HUES48 (cell line): ENCODE results near the gene IL12RB2.

Experiments
- H3K27ac ChIP-seq: one replicate; pipeline ENCODE4 v1.7.0; 2013; ENCODE audit warnings: low read depth, low read length, inconsistent platforms
- H3K27me3 ChIP-seq: 2 replicates; pipeline ENCODE4 v1.6.1; 2013; ENCODE audit warnings: mild to moderate bottlenecking, low read length; ENCODE audit not compliant: control insufficient read depth, insufficient read depth
- H3K36me3 ChIP-seq: 2 replicates; pipeline ENCODE4 v1.6.1; 2013; ENCODE audit warnings: low read length; ENCODE audit not compliant: control insufficient read depth, insufficient read depth
- H3K4me1 ChIP-seq: 2 replicates; pipeline ENCODE4 v1.6.1; 2013; ENCODE audit warnings: mild to moderate bottlenecking, low read length; ENCODE audit not compliant: control insufficient read depth, insufficient read depth
- H3K4me3 ChIP-seq: 2 replicates; pipeline ENCODE4 v1.5.1; 2013; ENCODE audit warnings: mild to moderate bottlenecking, low read depth, low read length
- H3K9ac ChIP-seq: 2 replicates; pipeline ENCODE4 v1.6.1; 2013; ENCODE audit warnings: mild to moderate bottlenecking, low read depth, low read length, moderate library complexity
- H3K9me3 ChIP-seq: 2 replicates; pipeline ENCODE4 v1.6.1; 2013; ENCODE audit warnings: low read length; ENCODE audit not compliant: control insufficient read depth, insufficient read depth

IL12RB2 gene

DNA sequence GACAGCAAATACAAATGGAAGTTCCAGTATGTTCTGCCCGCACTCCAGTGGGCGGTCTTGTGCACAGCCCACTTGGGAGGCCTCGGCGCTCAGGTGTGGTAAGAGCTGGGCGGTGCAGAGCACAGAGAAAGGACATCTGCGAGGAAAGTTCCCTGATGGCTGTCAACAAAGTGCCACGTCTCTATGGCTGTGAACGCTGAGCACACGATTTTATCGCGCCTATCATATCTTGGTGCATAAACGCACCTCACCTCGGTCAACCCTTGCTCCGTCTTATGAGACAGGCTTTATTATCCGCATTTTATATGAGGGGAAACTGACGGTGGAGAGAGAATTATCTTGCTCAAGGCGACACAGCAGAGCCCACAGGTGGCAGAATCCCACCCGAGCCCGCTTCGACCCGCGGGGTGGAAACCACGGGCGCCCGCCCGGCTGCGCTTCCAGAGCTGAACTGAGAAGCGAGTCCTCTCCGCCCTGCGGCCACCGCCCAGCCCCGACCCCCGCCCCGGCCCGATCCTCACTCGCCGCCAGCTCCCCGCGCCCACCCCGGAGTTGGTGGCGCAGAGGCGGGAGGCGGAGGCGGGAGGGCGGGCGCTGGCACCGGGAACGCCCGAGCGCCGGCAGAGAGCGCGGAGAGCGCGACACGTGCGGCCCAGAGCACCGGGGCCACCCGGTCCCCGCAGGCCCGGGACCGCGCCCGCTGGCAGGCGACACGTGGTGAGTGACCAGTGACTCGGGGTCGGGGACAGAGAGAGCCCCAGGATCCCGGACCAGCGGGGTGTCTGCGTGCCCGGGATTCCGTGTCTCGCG lies at the start of gene IL12RB2:
Gene IL12RB2 (plus strand): TSS at position 623 of the 810 bp plus-strand sequence. CDS start 12,496 bp downstream, outside the sequence.
- Histone ChIP-seq H3K9ac (no peak within 1 kb of the TSS), H3K4me3 (peak within 1 kb of the TSS; percentile 75), H3K27me3 (peaks cover 28% of the 10 kb centered on the region), H3K4me1 (0 out of 2 replicates have a peak, but pooled peaks cover 4% of the 10 kb centered on the region), H3K36me3 (no peaks in the 10 kb centered on the region), H3K9me3 (no peaks in the 10 kb centered on the region), H3K27ac (no peak within 1 kb of the TSS)

DNA sequence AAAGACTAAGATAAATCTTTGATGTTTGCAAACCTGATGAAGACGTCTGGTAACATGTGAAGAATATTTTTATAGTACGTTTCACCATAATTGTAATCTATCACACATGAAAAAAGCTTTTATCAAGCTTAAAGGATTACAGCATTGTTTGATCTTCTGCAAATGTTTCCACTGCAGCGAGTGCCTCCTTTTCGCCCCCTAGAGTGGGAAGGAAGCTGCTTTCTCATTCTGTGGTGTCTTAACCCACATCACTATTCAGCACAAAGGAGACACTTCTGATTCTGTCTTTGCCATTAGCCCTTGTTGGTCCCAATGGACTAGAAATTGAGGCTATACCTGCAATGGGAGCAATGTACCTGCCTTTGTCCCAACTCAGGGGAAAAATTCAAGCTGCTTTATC lies 46.0 kb upstream of the IL12RB2 start:
- Histone ChIP-seq H3K36me3 (no peaks in the 10 kb centered on the region), H3K4me3 (peak overlapping the region; percentile 27), H3K9ac (no peak overlapping the region), H3K27ac (peak overlapping the region; percentile 8), H3K9me3 (no peaks in the 10 kb centered on the region), H3K27me3 (no peaks in the 10 kb centered on the region), H3K4me1 (peaks cover 36% of the 10 kb centered on the region)

GRCh38 chr1:67262735-67263134 lies 44.9 kb upstream of the IL12RB2 start:
- peaks cover 30% of the 10 kb centered on the region for H3K4me1 ChIP-seq

GRCh38 chr1:67264152-67264551 lies 43.5 kb upstream of the IL12RB2 start:
- Histone ChIP-seq H3K9ac (no peak overlapping the region), H3K4me3 (no peak overlapping the region), H3K4me1 (peaks cover 26% of the 10 kb centered on the region), H3K9me3 (no peaks in the 10 kb centered on the region), H3K27ac (no peak overlapping the region), H3K27me3 (no peaks in the 10 kb centered on the region), H3K36me3 (no peaks in the 10 kb centered on the region)

More at GRCh38 chr1:67262735-67263134, 44.9 kb upstream of the IL12RB2 start:
- Histone ChIP-seq H3K36me3 (no peaks in the 10 kb centered on the region), H3K4me3 (no peak overlapping the region), H3K9me3 (no peaks in the 10 kb centered on the region), H3K27ac (no peak overlapping the region), H3K27me3 (no peaks in the 10 kb centered on the region), H3K9ac (no peak overlapping the region)

- no peaks in the 10 kb centered on the region for H3K27me3 ChIP-seq
- H3K4me3 ChIP-seq: no peak overlapping the region
- H3K9ac ChIP-seq: no peak overlapping the region
- peaks cover 26% of the 10 kb centered on the region for H3K4me1 ChIP-seq
- H3K36me3 ChIP-seq: no peaks in the 10 kb centered on the region
- no peaks in the 10 kb centered on the region for H3K9me3 ChIP-seq
- H3K27ac ChIP-seq: no peak overlapping the region
Measured at GRCh38 chr1:67264899-67265298, 42.8 kb upstream of the IL12RB2 start.

GRCh38 chr1:67269061-67269460 lies 38.6 kb upstream of the IL12RB2 start:
- Histone ChIP-seq H3K9me3 (no peaks in the 10 kb centered on the region), H3K4me1 (peaks cover under 1% of the 10 kb centered on the region; the same call in 1 of the 2 replicates), H3K36me3 (no peaks in the 10 kb centered on the region), H3K27me3 (no peaks in the 10 kb centered on the region), H3K27ac (no peak overlapping the region), H3K4me3 (no peak overlapping the region), H3K9ac (no peak overlapping the region)

GRCh38 chr1:67270541-67270940 lies 37.1 kb upstream of the IL12RB2 start:
- no peak overlapping the region for H3K4me3 ChIP-seq
- no peaks in the 10 kb centered on the region for H3K9me3 ChIP-seq
- no peaks in the 10 kb centered on the region for H3K27me3 ChIP-seq
- no peak overlapping the region for H3K9ac ChIP-seq
- no peaks in the 10 kb centered on the region for H3K4me1 ChIP-seq
- H3K27ac ChIP-seq: no peak overlapping the region
- H3K36me3 ChIP-seq: no peaks in the 10 kb centered on the region

DNA sequence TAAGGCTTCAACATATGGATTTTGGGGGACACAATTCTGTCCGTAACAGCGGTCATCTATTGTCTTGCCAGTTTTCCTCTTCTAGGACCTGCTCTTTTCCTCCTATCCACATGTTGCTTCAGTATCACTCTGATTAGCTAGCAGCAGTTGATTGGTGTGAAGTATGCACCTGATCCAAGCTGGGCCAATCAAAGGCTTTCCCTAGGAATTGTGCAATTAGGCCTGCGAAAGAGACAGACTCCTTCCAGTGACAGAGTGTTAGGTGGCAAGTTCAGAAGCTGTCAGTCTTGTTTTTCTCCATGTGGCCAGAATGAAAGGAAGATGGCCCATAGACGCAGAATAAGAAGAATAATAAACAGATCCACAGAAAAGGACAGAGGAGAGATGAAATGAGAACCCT lies 34.1 kb upstream of the IL12RB2 start:
- Histone ChIP-seq H3K36me3 (no peaks in the 10 kb centered on the region), H3K4me1 (no peaks in the 10 kb centered on the region), H3K9me3 (no peaks in the 10 kb centered on the region), H3K27ac (no peak overlapping the region), H3K4me3 (no peak overlapping the region), H3K9ac (no peak overlapping the region), H3K27me3 (no peaks in the 10 kb centered on the region)

GRCh38 chr1:67274623-67275325 lies 32.9 kb upstream of the IL12RB2 start:
- H3K4me1 ChIP-seq: no peaks in the 10 kb centered on the region
- no peak overlapping the region for H3K4me3 ChIP-seq
- H3K9ac ChIP-seq: no peak overlapping the region
- H3K9me3 ChIP-seq: no peaks in the 10 kb centered on the region
- no peaks in the 10 kb centered on the region for H3K27me3 ChIP-seq
- H3K27ac ChIP-seq: no peak overlapping the region
- H3K36me3 ChIP-seq: no peaks in the 10 kb centered on the region

- no peak overlapping the region for H3K4me3 ChIP-seq
- no peak overlapping the region for H3K27ac ChIP-seq
- no peaks in the 10 kb centered on the region for H3K9me3 ChIP-seq
- no peaks in the 10 kb centered on the region for H3K27me3 ChIP-seq
- no peak overlapping the region for H3K9ac ChIP-seq
- no peaks in the 10 kb centered on the region for H3K36me3 ChIP-seq
- no peaks in the 10 kb centered on the region for H3K4me1 ChIP-seq
Measured at GRCh38 chr1:67280696-67281095, 27.0 kb upstream of the IL12RB2 start.

GRCh38 chr1:67281244-67281643 lies 26.4 kb upstream of the IL12RB2 start:
- Histone ChIP-seq H3K9me3 (no peaks in the 10 kb centered on the region), H3K4me3 (no peak overlapping the region), H3K36me3 (no peaks in the 10 kb centered on the region), H3K9ac (no peak overlapping the region), H3K4me1 (no peaks in the 10 kb centered on the region), H3K27me3 (no peaks in the 10 kb centered on the region), H3K27ac (no peak overlapping the region)
